H1 (cell line): ENCODE results near the gene VCX3A. TPM values are rescaled to one million over a fixed set of nuclear protein-coding genes. Genes with fewer than 3 reads are reported as not detected.

Experiments used
- CTCF ChIA-PET: fragments of 300-600 bp; sonication (Branson Sonifier 250); formaldehyde crosslinking; loops from one replicate; lab custom pipeline; 2021; ENCODE audit not compliant: partially characterized antibody; lab: Charles Lee
- POLR2A ChIA-PET: fragments of 300-600 bp; sonication (Branson Sonifier 250); formaldehyde crosslinking; loops from one replicate; lab custom pipeline; 2021; ENCODE audit warnings: inconsistent platforms; ENCODE audit not compliant: partially characterized antibody; lab: Charles Lee
- DNase-seq, 2 experiments: peaks; one replicate each; pipeline versions ENCODE4 v3.0.0 to v3.0.0-alpha.2; 2010 to 2022; ENCODE audit warnings: low spot score in 2 of 2, low read depth in 1 of 2, mixed read lengths in 1 of 2
- FAIRE-seq: peaks from 2 replicates; lab custom pipeline; 2011; peaks lifted over from hg19 to GRCh38; lab: Jason Lieb, UNC
- H2AFZ ChIP-seq: 2 replicates; pipeline ENCODE4 v1.8.1; 2012; ENCODE audit warnings: low read length, inconsistent platforms
- H2AK5ac ChIP-seq: 2 replicates; pipeline ENCODE4 v1.6.1; 2013; ENCODE audit warnings: low read depth, low read length
- H2BK120ac ChIP-seq: replicated peaks from 2 replicates; pipeline ENCODE3; 2013; ENCODE audit warnings: low read depth, low read length, inconsistent platforms
- H2BK12ac ChIP-seq: 2 replicates; pipeline ENCODE4 v1.6.1; 2013; ENCODE audit warnings: low read depth, low read length
- H2BK15ac ChIP-seq: 2 replicates; pipeline ENCODE4 v1.6.1; 2013; ENCODE audit warnings: low read length
- H2BK20ac ChIP-seq: 2 replicates; pipeline ENCODE4 v1.6.1; 2013; ENCODE audit warnings: low read length
- H2BK5ac ChIP-seq: 2 replicates; pipeline ENCODE4 v1.6.1; 2013; ENCODE audit warnings: low read depth, low read length
- H3K14ac ChIP-seq: 2 replicates; pipeline ENCODE4 v1.6.1; 2013; ENCODE audit warnings: inconsistent platforms; ENCODE audit not compliant: insufficient read length
- H3K18ac ChIP-seq: 2 replicates; pipeline ENCODE4 v1.6.1; 2013; ENCODE audit warnings: low read length; ENCODE audit errors: extremely low read depth
- H3K23ac ChIP-seq: 2 replicates; pipeline ENCODE4 v1.6.1; 2013; ENCODE audit warnings: inconsistent platforms; ENCODE audit not compliant: insufficient read length
- H3K23me2 ChIP-seq: 2 replicates; pipeline ENCODE4 v1.6.1; 2013; ENCODE audit warnings: low read depth, low read length
- H3K27ac ChIP-seq: 2 replicates; pipeline ENCODE4 v1.6.1; 2011; ENCODE audit warnings: low read depth, low read length, inconsistent platforms
- H3K27me3 ChIP-seq, 4 experiments: replicated peaks in 1 of 4; 1 replicate in 1 of 4; 2 replicates in 3 of 4; pipeline versions ENCODE4 v1.6.1 to v1.8.1; 2011 to 2013; ENCODE audit warnings: low read length in 3 of 4, mild to moderate bottlenecking in 3 of 4, inconsistent platforms in 2 of 4, mixed read lengths in 2 of 4, moderate library complexity in 1 of 4; ENCODE audit not compliant: control insufficient read depth in 3 of 4, insufficient read depth in 3 of 4; ENCODE audit errors: extremely low read depth in 1 of 4
- H3K36me3 ChIP-seq, 4 experiments: 2 replicates each; pipeline versions ENCODE4 v1.6.1 to v1.8.1; 2011 to 2013; ENCODE audit warnings: mild to moderate bottlenecking in 4 of 4, low read length in 3 of 4, moderate library complexity in 2 of 4, control low read depth in 1 of 4, inconsistent platforms in 1 of 4; ENCODE audit not compliant: insufficient read depth in 4 of 4, control insufficient read depth in 2 of 4
- H3K4ac ChIP-seq: replicated peaks from 2 replicates; pipeline ENCODE3; 2013; ENCODE audit warnings: low read length, low read depth, mixed read lengths, inconsistent platforms; ENCODE audit not compliant: insufficient read length
- H3K4me1 ChIP-seq, 4 experiments: replicated peaks in 1 of 4; 1 replicate in 1 of 4; 2 replicates in 3 of 4; pipeline versions ENCODE4 v1.6.1 to v1.8.1; 2011 to 2013; ENCODE audit warnings: low read length in 3 of 4, inconsistent platforms in 2 of 4, mixed read lengths in 1 of 4; ENCODE audit not compliant: insufficient read depth in 4 of 4, control insufficient read depth in 3 of 4
- H3K4me2 ChIP-seq, 2 experiments: 2 replicates each; pipeline versions ENCODE4 v1.6.1 to v1.8.1; 2011 to 2013; ENCODE audit warnings: low read depth in 2 of 2, low read length in 2 of 2, control low read depth in 1 of 2, inconsistent platforms in 1 of 2, mild to moderate bottlenecking in 1 of 2; ENCODE audit not compliant: insufficient read depth in 1 of 2
- H3K4me3 ChIP-seq, 4 experiments: fragments of 200-600, 300-600 bp in 1 of 4; sonication (generic), shearing (Covaris generic), sonication (Bioruptor Twin) in 1 of 4; 2 replicates each; pipeline versions ENCODE4 v1.5.1 to v1.8.1; 2011 to 2016; ENCODE audit warnings: low read length in 4 of 4, low read depth in 3 of 4, control low read depth in 2 of 4, inconsistent platforms in 2 of 4, mild to moderate bottlenecking in 2 of 4, mixed read lengths in 1 of 4, moderate library complexity in 1 of 4; ENCODE audit not compliant: insufficient read depth in 2 of 4; ENCODE audit errors: extremely low read depth in 1 of 4
- H3K56ac ChIP-seq: replicated peaks from 2 replicates; pipeline ENCODE3; 2013; ENCODE audit warnings: low read depth, mild to moderate bottlenecking, mixed read lengths, low read length, inconsistent platforms; ENCODE audit not compliant: insufficient read length
- H3K79me1 ChIP-seq: 2 replicates; pipeline ENCODE4 v1.6.1; 2013; ENCODE audit warnings: low read depth, low read length, control low read depth
- H3K79me2 ChIP-seq, 2 experiments: 2 replicates each; pipeline versions ENCODE4 v1.6.1 to v1.8.1; 2012 to 2013; ENCODE audit warnings: low read length in 2 of 2, mild to moderate bottlenecking in 2 of 2, inconsistent platforms in 1 of 2; ENCODE audit not compliant: insufficient read depth in 2 of 2, control insufficient read depth in 1 of 2
- H3K9ac ChIP-seq, 4 experiments: replicated peaks in 1 of 4; 1 replicate in 1 of 4; 2 replicates in 3 of 4; pipeline versions ENCODE4 v1.6.1 to v1.8.1; 2011 to 2013; ENCODE audit warnings: low read depth in 3 of 4, low read length in 3 of 4, control low read depth in 2 of 4, mild to moderate bottlenecking in 2 of 4, moderate library complexity in 2 of 4, inconsistent platforms in 1 of 4; ENCODE audit errors: extremely low read depth in 1 of 4
- H3K9me3 ChIP-seq, 2 experiments: 2 replicates each; pipeline versions ENCODE4 v1.6.1 to v1.8.1; 2012 to 2013; ENCODE audit warnings: mild to moderate bottlenecking in 2 of 2, moderate library complexity in 2 of 2, control low read depth in 1 of 2, inconsistent platforms in 1 of 2, low read depth in 1 of 2, low read length in 1 of 2, mixed read lengths in 1 of 2; ENCODE audit not compliant: insufficient read depth in 2 of 2
- H4K20me1 ChIP-seq, 2 experiments: replicated peaks in 1 of 2; 2 replicates each; pipeline versions ENCODE3 to v1.8.1; 2011 to 2013; ENCODE audit warnings: inconsistent platforms in 2 of 2, low read length in 2 of 2, mild to moderate bottlenecking in 1 of 2; ENCODE audit not compliant: insufficient read depth in 2 of 2, control insufficient read depth in 1 of 2
- H4K5ac ChIP-seq: 2 replicates; pipeline ENCODE4 v1.6.1; 2013; ENCODE audit warnings: low read length, low read depth, mixed read lengths, inconsistent platforms; ENCODE audit not compliant: insufficient read length
- H4K8ac ChIP-seq: 2 replicates; pipeline ENCODE4 v1.8.0; 2013; ENCODE audit warnings: mild to moderate bottlenecking, moderate library complexity, low read length, inconsistent platforms; ENCODE audit not compliant: insufficient read depth; ENCODE audit errors: extremely low read depth
- H4K91ac ChIP-seq: replicated peaks from 2 replicates; pipeline ENCODE3; 2013; ENCODE audit warnings: low read length, mixed read lengths, inconsistent platforms; ENCODE audit not compliant: insufficient read length
- CTBP2 ChIP-seq: IDR thresholded peaks from 2 replicates; pipeline ENCODE4 v1.7.0; 2011; ENCODE audit warnings: borderline replicate concordance, mild to moderate bottlenecking, moderate library complexity, mixed read lengths, low read length; ENCODE audit not compliant: insufficient read depth, insufficient read length
- JUND ChIP-seq: IDR thresholded peaks from 2 replicates; pipeline ENCODE4 v1.6.1; 2011; ENCODE audit warnings: mild to moderate bottlenecking, improper control_type of control experiment, low read length
- KDM1A ChIP-seq: fragments of 200-600, 300-600 bp; sonication (generic); IDR thresholded peaks from 2 replicates; pipeline ENCODE4 v1.7.1; 2016; ENCODE audit warnings: mild to moderate bottlenecking, low read length, borderline replicate concordance
- RNF2 ChIP-seq: fragments of 200-900, 300-1000 bp; sonication (generic); IDR thresholded peaks from 2 replicates; pipeline ENCODE4 v1.7.1; 2016; ENCODE audit warnings: borderline replicate concordance, low read depth, mild to moderate bottlenecking, antibody characterized with exemption, low read length; ENCODE audit not compliant: poor library complexity, severe bottlenecking; ENCODE audit errors: missing control alignments
- SAP30 ChIP-seq: fragments of 300-600 bp; sonication (generic); IDR thresholded peaks from 2 replicates; pipeline ENCODE4 v1.7.1; 2012; ENCODE audit warnings: low read length, moderate library complexity, mild to moderate bottlenecking, inconsistent platforms; ENCODE audit not compliant: insufficient read depth, insufficient replicate concordance
- SIX5 ChIP-seq: IDR thresholded peaks from 2 replicates; pipeline ENCODE4 v1.6.1; 2011; ENCODE audit warnings: mild to moderate bottlenecking, low read depth, low read length
- WGBS, 2 experiments: shearing (Covaris generic) in 1 of 2; methylation state at CpG; one replicate each; pipeline versions ENCODE4 v1.1.6 to v1.1.7; 2013 to 2015; ENCODE audit warnings: low lambda C conversion rate in 2 of 2, mixed read lengths in 2 of 2, inconsistent platforms in 1 of 2, low coverage in 1 of 2, missing lambda C conversion rate in 1 of 2; ENCODE audit not compliant: insufficient replicate concordance in 2 of 2, insufficient coverage in 1 of 2, insufficient read length in 1 of 2; ENCODE audit errors: extremely low coverage in 1 of 2, missing lambda C conversion rate in 1 of 2; 5-methylcytosine and 5-hydroxymethylcytosine counted together
- polyA plus RNA-seq, 7 experiments: library from polyadenylated mRNA; depleted of rRNA in 3 of 7; stranded (reverse) in 5 of 7; unstranded in 2 of 7; fragments of >200 nt in 5 of 7; fragments of 200-250 nt in 2 of 7; gene quantifications; 1 replicate in 5 of 7; 2 replicates in 1 of 7; 4 replicates in 1 of 7; pipeline versions ENCODE4 v1.2.1 to v1.2.3, GENCODE V29; 2011 to 2013; ENCODE audit warnings: missing spikeins in 2 of 7, mixed read lengths in 2 of 7
- total RNA-seq: library from RNA; stranded (reverse); fragmentation: NEBNext Ultra II Directional; extraction: Animal tissue kit (Norgen Biotek cat#: 25700); gene quantifications from 2 replicates; pipeline ENCODE4 v1.2.1, GENCODE V29; 2021

Gene VCX3A
- total and polyA plus RNA-seq, 2 of the 8 experiments (the other 6 are each of a cell fraction or from before 2014, with no cell fraction given): 0.38 to 0.63 TPM

DNA sequence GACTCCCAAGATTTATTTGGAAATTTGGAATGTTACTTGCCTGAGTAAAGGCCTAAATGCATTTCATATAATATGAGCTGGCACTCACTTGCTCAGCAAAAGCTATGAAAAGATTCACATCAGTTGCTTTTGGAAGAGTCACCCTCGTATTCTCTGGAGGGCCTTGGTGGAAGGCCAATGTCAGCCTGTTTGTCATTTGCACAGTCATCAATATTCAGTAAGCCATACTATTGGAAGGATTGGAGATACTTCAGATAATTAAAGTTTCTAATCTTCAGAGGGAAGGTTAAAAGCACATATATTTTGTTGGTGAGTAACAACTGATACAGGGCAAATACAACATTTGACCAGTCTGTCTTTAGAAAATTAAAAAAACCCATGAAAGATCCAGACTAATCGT is 36.6 kb downstream of the VCX3A start:
- H2BK20ac ChIP-seq: no peak overlapping the region
- H2BK15ac ChIP-seq: no peak overlapping the region
- H3K27ac ChIP-seq: no peak overlapping the region
- H2BK5ac ChIP-seq: no peak overlapping the region
- no peak overlapping the region for H2BK120ac ChIP-seq
- no peak overlapping the region for H4K8ac ChIP-seq
- H3K56ac ChIP-seq: no peak overlapping the region
- DNase-seq (no peak), FAIRE-seq (no peak)
- ChIA-PET POLR2A (no interaction called here), CTCF (no interaction called here)
- H4K20me1 ChIP-seq: no peaks in the 10 kb centered on the region
- H3K79me1 ChIP-seq: no peaks in the 10 kb centered on the region
- no peak overlapping the region for H4K91ac ChIP-seq
- no peak overlapping the region for H3K4me3 ChIP-seq
- no peak overlapping the region for H3K9ac ChIP-seq
- H3K23ac ChIP-seq: no peak overlapping the region
- H3K36me3 ChIP-seq: no peaks in the 10 kb centered on the region
- H3K9me3 ChIP-seq: no peaks in the 10 kb centered on the region
- no peaks in the 10 kb centered on the region for H3K79me2 ChIP-seq
- no peak overlapping the region for H3K18ac ChIP-seq
- H3K23me2 ChIP-seq: no peaks in the 10 kb centered on the region
- no peak for TF ChIP-seq RNF2
- TF ChIP-seq CTBP2: no peak
- no peak for TF ChIP-seq SAP30
- no peak for TF ChIP-seq SIX5
- no peak for TF ChIP-seq KDM1A
- TF ChIP-seq JUND: no peak
- H2AK5ac ChIP-seq: no peak overlapping the region
- no peak overlapping the region for H2AFZ ChIP-seq
- 90% methylated on average over 2 of the region's 2 CpGs; no CpG with 5 or more reads in 1 of the 2 experiments for WGBS, 2 experiments
- H2BK12ac ChIP-seq: no peak overlapping the region
- no peak overlapping the region for H3K4ac ChIP-seq
- no peak overlapping the region for H3K14ac ChIP-seq
- H3K27me3 ChIP-seq: no peaks in the 10 kb centered on the region
- H4K5ac ChIP-seq: no peak overlapping the region
- H3K4me2 ChIP-seq: no peak overlapping the region
- no peaks in the 10 kb centered on the region for H3K4me1 ChIP-seq
